HPDE6-E6E7 (cell line): ENCODE results near the gene C17orf107.
"Not testable (repeated sequence)": the region's sequence is repeated elsewhere in the genome, so short reads cannot be mapped to it uniquely, and the experiment has no call there.

Experiments used
- DNase-seq: peaks from one replicate; pipeline ENCODE4 v3.0.0; 2011; ENCODE audit warnings: missing footprints; ENCODE audit errors: extremely low spot score

C17orf107 gene

DNA sequence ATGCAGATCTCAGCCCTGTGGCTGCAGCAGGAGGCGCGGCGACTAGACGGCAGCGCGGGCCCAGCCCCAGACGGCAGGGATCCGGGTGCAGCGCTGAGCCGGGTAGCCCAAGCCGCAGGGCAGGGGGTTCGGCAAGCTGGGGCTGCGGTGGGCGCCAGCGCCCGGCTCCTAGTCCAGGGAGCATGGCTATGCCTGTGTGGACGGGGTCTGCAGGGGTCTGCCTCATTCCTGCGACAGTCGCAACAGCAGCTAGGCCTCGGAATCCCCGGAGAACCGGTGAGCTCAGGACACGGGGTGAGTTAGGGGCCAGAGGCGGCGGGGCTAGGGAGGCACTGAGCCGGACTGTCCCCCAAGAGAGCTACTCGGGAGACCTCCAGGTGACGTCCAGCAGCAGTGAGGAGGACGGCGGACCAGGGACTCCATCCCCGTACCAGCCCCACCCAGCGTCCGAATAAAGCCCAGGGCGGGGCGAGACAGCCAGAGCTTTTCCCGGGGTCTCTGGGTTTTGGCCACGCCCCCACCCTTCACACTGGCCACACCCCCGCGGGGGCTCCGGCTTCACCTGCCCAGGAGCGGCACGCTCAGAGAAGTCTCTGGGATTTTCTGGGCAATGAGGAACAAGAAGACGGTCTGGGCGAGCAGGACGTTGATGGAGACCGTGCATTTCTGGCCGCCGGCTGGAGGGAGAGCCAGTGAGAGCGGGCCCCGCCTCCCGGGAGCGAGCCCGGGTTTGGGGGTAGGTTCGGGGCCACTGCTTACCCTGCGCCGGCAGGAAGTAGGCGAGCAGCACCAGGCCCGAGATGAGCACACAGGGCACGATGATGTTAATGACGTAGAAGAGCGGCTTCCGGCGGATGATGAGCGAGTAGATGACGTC, 1.1 kb downstream of the C17orf107 start:
- DNase-seq = no peak

DNA sequence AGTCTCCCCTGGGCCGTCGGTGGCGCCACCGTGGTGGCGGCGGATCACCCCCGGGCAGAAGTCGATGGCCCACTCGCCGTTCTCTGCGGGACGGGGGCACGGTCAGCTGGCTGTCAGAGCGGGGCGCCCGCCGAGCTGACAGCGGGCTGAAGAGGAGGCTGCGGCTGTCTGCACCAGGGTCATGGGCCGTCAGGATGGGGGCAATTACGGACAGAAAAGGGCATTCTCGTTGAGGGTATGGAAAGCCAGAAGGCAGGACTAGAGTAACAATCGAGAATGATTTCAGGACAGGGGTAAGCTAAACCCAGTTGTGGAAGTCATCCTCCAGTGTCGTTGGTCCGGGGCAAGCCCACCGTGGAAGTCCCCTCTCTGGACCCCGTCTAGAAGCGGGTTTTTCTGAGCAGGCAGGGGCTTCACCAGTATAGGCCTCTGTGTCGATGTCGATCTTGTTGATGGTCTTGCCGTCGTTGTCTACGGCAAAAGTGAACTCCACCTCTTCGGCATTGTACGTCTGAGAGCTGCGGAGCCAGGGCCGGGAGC, 1.8 kb downstream of the C17orf107 start:
- DNase-seq = no peak

DNA sequence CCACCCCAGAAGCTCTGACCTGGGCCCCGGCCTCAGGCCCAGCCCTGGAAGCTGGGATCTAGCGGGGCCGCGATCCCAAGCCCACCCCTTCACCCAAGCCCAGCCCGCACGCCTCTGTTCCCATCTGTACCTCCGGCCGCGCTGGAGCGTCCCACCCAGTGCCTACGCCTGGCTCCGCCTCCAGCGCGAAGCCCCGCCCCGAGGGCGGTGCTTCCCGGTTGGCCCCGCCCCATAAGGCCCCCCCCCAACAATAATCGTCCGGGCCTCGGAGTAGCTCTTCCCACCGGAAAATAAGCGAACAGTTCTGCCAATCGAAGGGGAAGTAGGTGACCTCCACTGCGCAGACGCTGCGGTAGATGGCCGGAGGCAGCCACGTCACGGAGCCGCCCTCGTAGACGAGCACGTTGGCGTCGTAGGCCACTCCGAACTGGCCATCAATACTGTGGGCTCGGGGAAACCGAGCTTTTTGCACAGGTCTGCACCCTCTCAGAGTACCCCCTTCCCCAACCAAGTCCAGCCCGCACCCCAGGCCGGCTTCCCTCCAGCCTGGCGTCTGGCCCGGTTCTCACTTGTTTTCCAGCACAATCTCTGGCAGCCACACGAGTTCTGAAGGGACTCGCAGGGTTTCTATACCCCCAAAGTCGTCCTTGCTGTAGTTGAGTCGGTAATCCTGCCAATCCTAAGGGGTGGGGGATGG, 2.5 kb downstream of the C17orf107 start:
- no peak for DNase-seq

DNA sequence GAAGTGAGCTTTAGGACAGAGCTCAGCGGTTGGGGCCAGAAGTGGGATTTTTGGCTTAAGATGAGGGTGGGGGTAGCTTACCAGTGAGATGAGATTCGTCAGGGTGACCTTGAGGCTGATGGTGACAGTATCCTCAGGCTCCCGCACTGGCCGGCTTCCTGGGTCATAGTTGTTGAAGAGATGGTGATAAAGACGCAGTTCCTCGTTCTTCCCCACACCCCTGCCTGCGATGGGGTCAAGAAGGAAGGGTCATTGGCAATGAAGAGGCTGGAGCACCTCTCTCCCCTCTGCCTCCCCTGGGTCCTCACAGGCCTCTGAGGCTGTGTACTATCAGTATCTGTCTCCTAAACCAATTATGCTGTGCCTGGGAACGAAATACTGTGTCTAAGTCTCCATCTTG, 3.2 kb downstream of the C17orf107 start:
- DNase-seq = no peak

DNA sequence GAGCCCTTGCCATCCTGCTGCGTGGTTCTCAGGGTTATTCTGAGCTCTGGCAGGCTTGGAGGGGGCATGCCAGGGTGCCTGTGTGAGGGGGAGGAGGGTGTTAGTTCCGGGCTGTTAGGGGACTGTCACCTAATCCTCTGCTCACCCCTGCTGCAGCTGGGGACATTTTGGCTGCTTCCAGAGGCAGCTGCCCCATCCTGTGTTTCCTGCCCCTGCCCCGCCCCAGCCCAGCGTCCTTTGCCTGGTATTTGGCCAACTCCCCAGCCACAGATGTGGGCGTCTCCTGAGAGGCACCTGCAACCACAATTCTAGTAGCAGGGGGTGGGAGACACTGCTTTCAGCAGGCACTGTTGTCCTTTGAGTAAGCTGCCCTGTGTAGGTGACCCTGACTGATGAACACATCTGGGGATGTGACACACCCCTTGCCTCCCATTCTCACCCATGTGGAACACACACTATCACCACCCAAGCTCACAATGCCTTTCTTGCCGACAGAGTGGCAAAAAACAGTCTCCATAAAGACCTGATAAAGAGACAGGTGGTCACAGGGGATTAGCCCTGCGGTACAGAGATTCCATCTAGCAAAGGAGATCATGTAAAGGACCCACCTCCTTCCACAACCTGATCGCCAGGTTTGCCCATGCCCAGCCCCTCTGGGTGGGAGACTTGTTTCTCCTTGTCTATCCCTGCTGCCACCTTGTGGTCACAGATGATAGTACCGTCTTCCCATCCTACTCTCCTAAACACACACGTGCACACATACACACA, 3.9 kb downstream of the C17orf107 start, which contains the start of gene CHRNE:
Gene CHRNE (minus strand): TSS at position 48 of the 768 bp plus-strand sequence. CDS start 35 bp downstream, at position 13.
- DNase-seq = peak; percentile 32

DNA sequence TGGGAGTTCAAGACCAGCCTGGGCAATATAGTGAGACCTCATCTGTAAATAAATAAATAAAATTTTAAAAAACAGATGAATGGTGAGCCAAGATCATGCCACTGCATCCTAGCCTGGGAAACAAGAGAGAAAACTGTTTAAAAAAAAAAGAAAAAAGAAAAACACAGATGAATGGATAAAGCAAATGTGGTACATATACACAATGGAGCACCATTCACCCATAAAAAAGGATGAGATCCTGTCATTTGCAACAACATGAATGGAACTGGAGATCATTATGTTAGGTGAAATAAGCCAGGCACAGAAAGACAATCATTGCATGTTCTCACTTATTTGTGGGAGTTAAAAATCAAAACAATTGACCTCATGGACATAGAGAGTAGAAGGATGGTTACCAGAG, 7.3 kb downstream of the C17orf107 start:
- not testable (repeated sequence) for DNase-seq

DNA sequence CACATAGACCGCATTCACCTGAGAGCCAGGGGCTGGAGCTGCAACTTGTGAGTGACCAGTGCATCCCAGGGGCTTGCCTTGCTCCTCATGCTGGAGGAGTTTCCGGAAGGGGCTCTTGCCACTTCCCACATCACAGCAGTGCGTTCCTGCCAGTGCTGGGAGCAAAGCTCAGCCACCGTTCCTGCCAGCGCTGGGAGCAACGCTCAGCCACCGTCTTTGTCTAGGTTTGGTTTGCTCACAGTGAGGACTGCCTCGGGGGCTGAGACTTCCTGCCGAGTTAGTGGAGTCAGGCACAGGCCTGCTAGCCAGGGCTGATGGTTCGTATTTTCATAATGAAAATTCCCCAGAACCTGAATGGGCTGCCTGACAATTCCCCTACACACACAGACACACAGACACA, 9.0 kb downstream of the C17orf107 start:
- DNase-seq = peak; percentile 49

DNA sequence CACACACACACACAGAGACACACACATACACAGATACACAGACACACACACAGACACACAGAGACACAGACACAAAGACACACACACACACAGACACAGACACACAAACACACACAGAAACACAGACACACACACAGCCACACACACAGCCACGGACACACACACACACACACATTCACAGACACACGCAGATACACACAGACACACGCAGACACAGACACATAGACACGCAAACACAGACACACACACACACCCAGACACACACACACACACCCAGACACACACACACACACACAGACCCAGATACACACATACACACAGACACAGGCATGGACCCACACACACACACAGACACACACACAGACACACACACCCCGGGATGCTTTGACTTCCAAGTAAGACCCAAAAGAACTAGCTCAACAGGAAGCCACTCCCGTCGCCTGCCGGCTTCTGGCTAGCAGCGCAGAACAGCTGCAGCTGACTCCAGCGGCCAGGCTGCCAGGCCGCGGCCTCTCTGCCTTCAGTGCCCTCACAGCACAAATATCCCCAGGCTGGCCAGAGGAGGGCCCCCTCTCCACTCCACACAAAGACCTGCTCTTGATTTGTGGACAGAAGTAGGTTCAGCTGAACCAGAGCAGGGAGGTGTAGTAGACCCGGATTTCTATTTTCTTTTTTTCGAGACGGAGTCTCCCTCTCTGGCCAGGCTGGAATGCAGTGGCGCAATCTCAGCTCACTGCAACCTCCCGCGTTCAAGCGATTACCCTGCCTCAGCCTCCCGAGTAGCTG, 9.6 kb downstream of the C17orf107 start:
- peak; percentile 84 for DNase-seq

DNA sequence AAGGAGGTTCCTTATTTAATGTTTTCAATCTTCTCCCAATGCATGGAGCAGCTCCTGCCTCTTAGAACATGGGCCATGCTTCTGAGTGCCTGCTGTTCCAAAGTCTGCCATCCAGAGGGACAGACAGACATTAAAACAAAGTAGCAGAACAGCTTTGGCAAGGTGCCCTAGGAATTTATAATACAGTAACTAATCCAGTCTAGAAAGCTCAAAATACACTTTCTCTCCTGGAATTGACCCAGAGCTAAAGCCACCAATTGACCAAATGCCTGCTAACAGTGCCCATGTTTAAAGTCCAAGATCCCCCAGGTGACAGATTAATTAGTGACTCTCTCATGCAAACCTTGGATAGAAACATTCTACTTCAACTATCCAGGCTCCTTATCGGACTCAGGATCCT, 14.7 kb downstream of the C17orf107 start:
- no peak for DNase-seq

DNA sequence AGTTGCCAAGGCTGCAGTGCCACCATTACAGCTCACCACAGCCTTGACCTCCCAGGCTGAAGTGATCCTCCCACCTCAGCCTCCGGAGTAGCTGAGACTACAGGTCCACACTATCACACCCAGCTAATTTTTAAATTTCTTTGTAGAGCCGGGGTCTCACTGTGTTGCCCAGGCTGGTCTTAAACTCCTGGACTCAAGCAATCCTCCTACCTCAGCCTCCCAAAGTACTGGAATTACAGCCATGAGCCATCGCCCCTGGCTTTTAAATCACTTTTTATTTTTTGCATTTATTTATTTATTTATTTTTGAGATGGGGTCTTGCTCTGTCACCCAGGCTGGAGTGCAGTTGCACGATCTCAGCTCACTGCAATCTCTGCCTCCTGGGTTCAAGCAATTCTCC, 15.2 kb downstream of the C17orf107 start:
- DNase-seq = not testable (repeated sequence)

DNA sequence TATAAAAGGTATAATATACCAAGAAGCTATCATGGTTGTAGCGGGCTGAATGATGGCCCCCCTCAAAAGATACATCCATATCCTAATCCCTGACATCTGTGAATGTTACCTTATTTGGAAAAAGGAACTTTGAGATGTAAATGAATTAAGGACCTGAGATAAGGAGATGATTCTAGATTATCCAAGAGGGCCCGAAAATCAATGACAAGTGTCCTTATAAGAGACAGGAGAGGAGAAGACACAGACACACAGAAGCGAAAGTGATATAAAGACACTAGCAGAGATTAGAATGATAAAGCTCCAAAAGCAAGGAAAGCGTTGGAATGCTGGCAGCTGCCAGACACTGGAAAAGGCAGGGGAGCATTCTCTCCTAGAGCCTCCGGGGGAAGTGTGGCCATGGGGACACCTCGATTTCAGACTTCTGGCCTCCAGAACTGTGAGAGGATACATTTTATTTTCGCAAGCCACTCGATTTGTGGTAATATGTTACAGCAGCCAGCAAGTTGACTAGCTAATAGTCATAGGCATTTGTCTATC, 20.2 kb downstream of the C17orf107 start:
- DNase-seq = no peak

DNA sequence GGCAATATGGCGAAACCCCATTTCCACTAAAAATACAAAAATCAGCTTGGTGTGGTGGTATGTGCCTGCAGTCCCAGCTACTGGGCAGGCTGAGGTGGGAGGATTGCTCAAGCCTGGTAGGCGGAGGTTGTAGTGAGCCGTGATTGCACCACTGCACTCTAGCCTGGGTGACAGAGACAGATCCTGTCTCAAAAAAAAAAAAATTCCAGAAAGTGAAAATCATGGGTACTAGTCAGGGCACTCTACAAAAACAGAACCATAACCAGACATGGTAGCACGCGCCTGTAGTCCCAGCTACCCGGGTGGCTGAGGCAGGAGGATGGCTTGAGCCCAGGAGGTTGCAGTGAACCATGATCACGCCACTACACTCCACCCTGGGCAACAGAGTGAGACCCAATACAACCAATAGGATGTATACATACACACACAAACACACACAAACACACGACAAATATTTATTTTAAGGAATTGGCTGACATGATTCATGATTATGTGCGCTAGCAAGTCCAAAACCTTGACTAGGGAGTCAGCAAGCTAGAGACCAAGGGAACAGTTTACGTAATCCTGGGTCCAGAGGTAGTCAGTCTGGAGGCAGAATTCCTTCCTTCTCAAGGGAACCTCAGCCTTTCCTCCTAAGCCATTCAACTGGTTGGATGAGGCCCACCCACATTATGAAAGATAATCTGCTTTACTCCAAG, 21.2 kb downstream of the C17orf107 start:
- DNase-seq = no peak

DNA sequence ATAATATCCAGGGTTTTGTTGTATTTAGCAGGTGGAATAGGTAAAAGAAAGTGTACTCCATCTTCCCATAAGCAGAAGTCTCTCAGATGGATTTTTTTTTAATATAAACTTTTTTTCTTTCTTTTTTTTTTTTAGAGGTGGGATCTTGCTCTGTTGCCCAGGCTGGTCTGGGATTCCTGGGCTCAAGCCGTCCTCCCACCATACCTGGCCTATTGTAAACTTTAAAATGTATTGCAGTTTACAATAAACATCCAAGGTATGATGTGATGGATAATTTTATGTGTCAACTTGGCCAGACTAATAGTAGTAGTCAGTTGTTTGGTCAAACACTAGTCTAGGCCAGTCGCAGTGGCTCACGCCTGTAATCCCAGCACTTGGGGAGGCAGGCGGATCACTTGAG, 22.0 kb downstream of the C17orf107 start:
- no peak for DNase-seq

DNA sequence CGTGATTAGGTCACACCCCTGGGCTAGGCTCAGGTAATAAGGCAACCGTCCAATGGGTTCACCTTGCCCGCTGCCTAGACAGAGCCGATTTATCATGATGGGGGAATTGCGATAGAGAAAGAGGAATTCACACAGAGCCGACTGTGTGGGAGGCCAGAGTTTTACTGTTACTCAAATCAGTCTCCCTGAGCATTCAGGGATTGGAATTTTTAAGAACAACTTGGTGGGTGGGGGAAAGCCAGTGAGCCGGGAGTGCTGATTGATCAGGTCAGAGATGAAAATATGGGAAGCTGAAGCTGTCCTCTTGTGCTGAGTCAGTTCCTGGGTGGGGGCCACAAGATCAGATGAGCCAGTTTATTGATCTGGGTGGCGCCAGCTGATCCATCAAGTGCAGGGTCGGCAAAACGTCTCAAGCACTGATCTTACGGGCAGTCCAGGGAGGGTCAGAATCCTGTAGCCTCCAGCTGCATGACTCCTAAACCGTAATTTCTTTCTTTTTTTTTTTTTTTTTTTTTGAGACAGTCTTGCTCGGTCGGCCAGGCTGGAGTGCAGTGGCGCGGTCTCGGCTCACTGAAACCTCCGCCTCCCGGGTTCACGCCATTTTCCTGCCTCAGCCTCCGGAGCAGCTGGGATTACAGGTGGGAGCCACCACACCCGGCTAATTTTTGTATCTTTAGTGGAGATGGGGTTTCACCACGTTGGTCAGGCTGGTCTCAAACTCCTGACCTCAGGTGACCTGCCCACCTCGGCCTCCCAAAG, 27.4 kb downstream of the C17orf107 start:
- DNase-seq = not testable (repeated sequence)

DNA sequence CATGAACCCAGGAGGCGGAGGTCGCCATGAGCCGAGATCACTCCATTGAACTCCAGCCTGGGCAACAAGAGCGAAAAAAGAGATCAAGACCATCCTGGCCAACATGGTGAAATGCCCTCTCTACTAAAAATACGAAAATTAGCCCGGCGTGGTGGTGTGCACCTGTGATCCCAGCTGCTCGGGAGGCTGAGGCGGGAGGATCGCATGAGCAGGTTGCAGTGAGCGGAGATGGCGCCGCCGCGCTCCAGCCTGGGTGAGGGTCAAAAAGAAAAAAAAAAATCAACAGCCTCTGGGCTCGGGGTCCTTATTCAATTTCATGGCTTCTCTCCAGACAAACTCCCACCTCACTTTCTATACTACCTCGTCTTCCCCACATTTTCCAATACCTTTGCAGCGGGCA, 29.5 kb downstream of the C17orf107 start:
- DNase-seq = no peak

DNA sequence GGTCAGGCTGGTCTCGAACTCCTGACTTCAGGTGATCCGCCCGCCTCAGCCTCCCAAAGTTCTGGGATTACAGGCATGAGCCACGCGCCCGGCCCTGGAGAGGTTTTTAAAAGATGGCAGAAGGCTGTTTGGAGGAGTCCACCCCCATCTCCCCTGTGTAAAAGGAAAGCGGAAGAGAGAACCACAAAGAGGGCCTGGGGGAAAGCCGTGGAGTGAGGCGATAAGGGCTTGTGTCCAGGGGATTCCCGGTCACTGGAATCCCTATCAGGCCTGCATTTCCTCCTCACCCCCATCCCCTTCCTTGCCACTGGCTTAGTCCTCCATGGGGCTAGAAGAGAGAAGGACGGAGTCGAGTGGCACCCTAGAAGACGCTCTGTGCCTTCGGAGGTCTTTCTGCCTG, 32.6 kb downstream of the C17orf107 start, which contains the start of gene GP1BA:
Gene GP1BA (plus strand): TSS at position 315 of the 400 bp plus-strand sequence. CDS start 328 bp downstream, outside the sequence.
- no peak for DNase-seq

DNA sequence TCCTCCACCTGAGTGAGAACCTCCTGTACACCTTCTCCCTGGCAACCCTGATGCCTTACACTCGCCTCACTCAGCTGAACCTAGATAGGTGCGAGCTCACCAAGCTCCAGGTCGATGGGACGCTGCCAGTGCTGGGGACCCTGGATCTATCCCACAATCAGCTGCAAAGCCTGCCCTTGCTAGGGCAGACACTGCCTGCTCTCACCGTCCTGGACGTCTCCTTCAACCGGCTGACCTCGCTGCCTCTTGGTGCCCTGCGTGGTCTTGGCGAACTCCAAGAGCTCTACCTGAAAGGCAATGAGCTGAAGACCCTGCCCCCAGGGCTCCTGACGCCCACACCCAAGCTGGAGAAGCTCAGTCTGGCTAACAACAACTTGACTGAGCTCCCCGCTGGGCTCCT, 33.4 kb downstream of the C17orf107 start:
- no peak for DNase-seq

DNA sequence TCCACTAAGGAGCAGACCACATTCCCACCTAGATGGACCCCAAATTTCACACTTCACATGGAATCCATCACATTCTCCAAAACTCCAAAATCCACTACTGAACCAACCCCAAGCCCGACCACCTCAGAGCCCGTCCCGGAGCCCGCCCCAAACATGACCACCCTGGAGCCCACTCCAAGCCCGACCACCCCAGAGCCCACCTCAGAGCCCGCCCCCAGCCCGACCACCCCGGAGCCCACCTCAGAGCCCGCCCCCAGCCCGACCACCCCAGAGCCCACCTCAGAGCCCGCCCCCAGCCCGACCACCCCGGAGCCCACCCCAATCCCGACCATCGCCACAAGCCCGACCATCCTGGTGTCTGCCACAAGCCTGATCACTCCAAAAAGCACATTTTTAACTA, 34.3 kb downstream of the C17orf107 start:
- no peak for DNase-seq
